DOHH2 (cell line): Measurements from ENCODE around the gene TTC22.

Experiments
- H3F3A ChIP-seq: fragments of 200-600 bp; sonication (generic), shearing (Covaris generic); 2 replicates; pipeline ENCODE4 v1.6.0; 2016; ENCODE audit warnings: antibody characterized with exemption, mild to moderate bottlenecking; ENCODE audit not compliant: control insufficient read depth, insufficient read depth
- H3K27ac ChIP-seq: fragments of 200-600 bp; sonication (generic); 2 replicates; pipeline ENCODE4 v1.5.1; 2014; ENCODE audit warnings: low read depth, mild to moderate bottlenecking, low read length, moderate library complexity
- H3K27me3 ChIP-seq: fragments of 200-600 bp; sonication (generic); 2 replicates; pipeline ENCODE4 v1.6.1; 2014; ENCODE audit warnings: mild to moderate bottlenecking, low read length, mixed read lengths; ENCODE audit not compliant: control insufficient read depth
- H3K36me3 ChIP-seq: fragments of 200-600 bp; sonication (generic); 2 replicates; pipeline ENCODE4 v1.6.1; 2014; ENCODE audit warnings: mild to moderate bottlenecking, low read length, moderate library complexity, mixed read lengths; ENCODE audit not compliant: control insufficient read depth
- H3K4me1 ChIP-seq: fragments of 200-600 bp; sonication (generic); 2 replicates; pipeline ENCODE4 v1.6.1; 2014; ENCODE audit warnings: mild to moderate bottlenecking, low read length, mixed read lengths; ENCODE audit not compliant: control insufficient read depth
- H3K4me2 ChIP-seq: fragments of 200-600 bp; sonication (generic); 2 replicates; pipeline ENCODE4 v1.6.0; 2014; ENCODE audit warnings: mild to moderate bottlenecking, low read length, moderate library complexity
- H3K4me3 ChIP-seq: fragments of 200-600 bp; sonication (generic); 2 replicates; pipeline ENCODE4 v1.5.1; 2014; ENCODE audit warnings: mild to moderate bottlenecking, low read length, mixed read lengths
- H3K79me2 ChIP-seq: fragments of 200-600 bp; sonication (generic); 2 replicates; pipeline ENCODE4 v1.6.1; 2014; ENCODE audit warnings: mild to moderate bottlenecking, low read length, mixed read lengths; ENCODE audit not compliant: control insufficient read depth
- H3K9me2 ChIP-seq: fragments of 200-600 bp; sonication (generic); replicated peaks from 2 replicates; pipeline ENCODE4 v1.6.1; 2014; ENCODE audit warnings: mild to moderate bottlenecking, low read length, mixed read lengths; ENCODE audit not compliant: control insufficient read depth
- H3K9me3 ChIP-seq: fragments of 200-600 bp; sonication (generic); 2 replicates; pipeline ENCODE4 v1.6.1; 2014; ENCODE audit warnings: antibody characterized with exemption, low read length, mixed read lengths; ENCODE audit not compliant: control insufficient read depth, insufficient read depth
- H4K20me1 ChIP-seq: fragments of 200-600 bp; sonication (generic); 2 replicates; pipeline ENCODE4 v1.6.0; 2014; ENCODE audit warnings: low read depth, mild to moderate bottlenecking, antibody characterized with exemption, low read length, moderate library complexity; ENCODE audit not compliant: control insufficient read depth, insufficient read depth
- EZH2phosphoT487 ChIP-seq: fragments of 200-600 bp; sonication (generic); IDR thresholded peaks from 2 replicates; pipeline ENCODE4 v1.6.1; 2017; ENCODE audit warnings: borderline replicate concordance, mild to moderate bottlenecking, antibody characterized with exemption, low read length, moderate library complexity, mixed read lengths
- TF ChIP-seq, protein P1 (sequence below): fragments of 200-600 bp; sonication (generic); IDR thresholded peaks from one replicate; pipeline ENCODE4 v1.5.1; 2014; ENCODE audit warnings: antibody characterized with exemption, mild to moderate bottlenecking, low read depth, low read length; ENCODE audit not compliant: poor library complexity, severe bottlenecking

The TTC22 gene

GRCh38 chr1:54838565-54839180 lies 37.5 kb upstream of the TTC22 start:
- TF ChIP-seq, protein P1, sequence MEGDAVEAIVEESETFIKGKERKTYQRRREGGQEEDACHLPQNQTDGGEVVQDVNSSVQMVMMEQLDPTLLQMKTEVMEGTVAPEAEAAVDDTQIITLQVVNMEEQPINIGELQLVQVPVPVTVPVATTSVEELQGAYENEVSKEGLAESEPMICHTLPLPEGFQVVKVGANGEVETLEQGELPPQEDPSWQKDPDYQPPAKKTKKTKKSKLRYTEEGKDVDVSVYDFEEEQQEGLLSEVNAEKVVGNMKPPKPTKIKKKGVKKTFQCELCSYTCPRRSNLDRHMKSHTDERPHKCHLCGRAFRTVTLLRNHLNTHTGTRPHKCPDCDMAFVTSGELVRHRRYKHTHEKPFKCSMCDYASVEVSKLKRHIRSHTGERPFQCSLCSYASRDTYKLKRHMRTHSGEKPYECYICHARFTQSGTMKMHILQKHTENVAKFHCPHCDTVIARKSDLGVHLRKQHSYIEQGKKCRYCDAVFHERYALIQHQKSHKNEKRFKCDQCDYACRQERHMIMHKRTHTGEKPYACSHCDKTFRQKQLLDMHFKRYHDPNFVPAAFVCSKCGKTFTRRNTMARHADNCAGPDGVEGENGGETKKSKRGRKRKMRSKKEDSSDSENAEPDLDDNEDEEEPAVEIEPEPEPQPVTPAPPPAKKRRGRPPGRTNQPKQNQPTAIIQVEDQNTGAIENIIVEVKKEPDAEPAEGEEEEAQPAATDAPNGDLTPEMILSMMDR: no peak
- no peak for TF ChIP-seq EZH2phosphoT487
- no peaks in the 10 kb centered on the region for H3F3A ChIP-seq
- no peaks in the 10 kb centered on the region for H3K4me1 ChIP-seq
- no peak overlapping the region for H3K27ac ChIP-seq
- no peaks in the 10 kb centered on the region for H3K36me3 ChIP-seq
- H3K4me3 ChIP-seq: no peak overlapping the region
- H3K9me3 ChIP-seq: no peaks in the 10 kb centered on the region
- H4K20me1 ChIP-seq: no peaks in the 10 kb centered on the region
- H3K9me2 ChIP-seq: no peaks in the 10 kb centered on the region
- H3K27me3 ChIP-seq: peaks cover 5% of the 10 kb centered on the region
- no peaks in the 10 kb centered on the region for H3K79me2 ChIP-seq
- H3K4me2 ChIP-seq: no peak overlapping the region

- peaks cover 5% of the 10 kb centered on the region for H3K27me3 ChIP-seq
These were observed 36.1 kb upstream of the TTC22 start for GRCh38 chr1:54837002-54837853.

GRCh38 chr1:54836594-54836993 lies 35.5 kb upstream of the TTC22 start:
- no peaks in the 10 kb centered on the region for H3K79me2 ChIP-seq
- H3F3A ChIP-seq: no peaks in the 10 kb centered on the region
- H3K4me3 ChIP-seq: no peak overlapping the region
- peaks cover 5% of the 10 kb centered on the region for H3K27me3 ChIP-seq
- H3K27ac ChIP-seq: no peak overlapping the region
- no peaks in the 10 kb centered on the region for H3K4me1 ChIP-seq
- H4K20me1 ChIP-seq: no peaks in the 10 kb centered on the region
- TF ChIP-seq EZH2phosphoT487: no peak
- TF ChIP-seq, protein P1: no peak
- H3K9me2 ChIP-seq: no peaks in the 10 kb centered on the region
- H3K9me3 ChIP-seq: no peaks in the 10 kb centered on the region
- H3K4me2 ChIP-seq: no peak overlapping the region
- no peaks in the 10 kb centered on the region for H3K36me3 ChIP-seq

More at GRCh38 chr1:54837002-54837853, 36.1 kb upstream of the TTC22 start:
- no peak overlapping the region for H3K27ac ChIP-seq
- H3K4me2 ChIP-seq: no peak overlapping the region
- no peaks in the 10 kb centered on the region for H3K4me1 ChIP-seq
- no peaks in the 10 kb centered on the region for H3K79me2 ChIP-seq
- H3K36me3 ChIP-seq: no peaks in the 10 kb centered on the region
- TF ChIP-seq EZH2phosphoT487: no peak
- TF ChIP-seq, protein P1: no peak
- H3F3A ChIP-seq: no peaks in the 10 kb centered on the region
- H3K4me3 ChIP-seq: no peak overlapping the region
- no peaks in the 10 kb centered on the region for H3K9me2 ChIP-seq
- H3K9me3 ChIP-seq: no peaks in the 10 kb centered on the region
- no peaks in the 10 kb centered on the region for H4K20me1 ChIP-seq
